SU-DHL-6 (cell line): ENCODE results near the gene C4B.

Source experiments
- H2AFZ ChIP-seq: fragments of 200-600 bp; sonication (generic); 2 replicates; pipeline ENCODE4 v1.6.1; 2014; ENCODE audit warnings: low read depth, mild to moderate bottlenecking, moderate library complexity, mixed read lengths, antibody characterized with exemption, low read length; ENCODE audit not compliant: severe bottlenecking
- H3F3A ChIP-seq: fragments of 200-600 bp; shearing (Covaris generic); 2 replicates; pipeline ENCODE4 v1.6.0; 2016; ENCODE audit warnings: antibody characterized with exemption, mild to moderate bottlenecking; ENCODE audit not compliant: insufficient read depth
- H3K27ac ChIP-seq: fragments of 200-600 bp; sonication (generic); 2 replicates; pipeline ENCODE4 v1.5.1; 2016; ENCODE audit warnings: low read depth, mild to moderate bottlenecking, low read length, moderate library complexity, mixed read lengths
- H3K27me3 ChIP-seq: fragments of 200-600 bp; sonication (generic), shearing (Covaris generic); 2 replicates; pipeline ENCODE4 v1.6.0; 2014; ENCODE audit warnings: mild to moderate bottlenecking, low read length
- H3K36me3 ChIP-seq: fragments of 200-600 bp; sonication (generic); 2 replicates; pipeline ENCODE4 v1.6.1; 2014; ENCODE audit warnings: mild to moderate bottlenecking, low read length, mixed read lengths
- H3K4me2 ChIP-seq: fragments of 300-600, 200-600 bp; shearing (Covaris generic), sonication (generic); 2 replicates; pipeline ENCODE4 v1.6.0; 2014; ENCODE audit warnings: low read length, low read depth, mild to moderate bottlenecking; ENCODE audit not compliant: poor library complexity, severe bottlenecking
- H3K4me3 ChIP-seq: fragments of 200-600 bp; sonication (generic); 2 replicates; pipeline ENCODE4 v1.5.1; 2014; ENCODE audit warnings: antibody characterized with exemption, low read length, mild to moderate bottlenecking, mixed read lengths; ENCODE audit not compliant: insufficient read depth, poor library complexity, severe bottlenecking
- H3K79me2 ChIP-seq: fragments of 200-600 bp; sonication (generic); 2 replicates; pipeline ENCODE4 v1.6.1; 2014; ENCODE audit warnings: mild to moderate bottlenecking, low read length, moderate library complexity; ENCODE audit not compliant: insufficient read depth
- H3K9ac ChIP-seq: fragments of 200-600 bp; sonication (generic); 2 replicates; pipeline ENCODE4 v1.7.0; 2014; ENCODE audit warnings: mild to moderate bottlenecking, low read length
- H3K9me2 ChIP-seq: fragments of 200-600 bp; sonication (generic); replicated peaks from 2 replicates; pipeline ENCODE4 v1.6.1; 2014; ENCODE audit warnings: low read length; ENCODE audit not compliant: insufficient read depth
- H3K9me3 ChIP-seq: fragments of 200-600 bp; sonication (generic); 2 replicates; pipeline ENCODE4 v1.6.1; 2014; ENCODE audit warnings: low read length, mixed read lengths; ENCODE audit not compliant: insufficient read depth
- H4K20me1 ChIP-seq: fragments of 200-600 bp; sonication (generic); 2 replicates; pipeline ENCODE4 v1.6.1; 2014; ENCODE audit warnings: low read depth, mild to moderate bottlenecking, antibody characterized with exemption, low read length, moderate library complexity, mixed read lengths
- EZH2phosphoT487 ChIP-seq: fragments of 200-600 bp; sonication (generic), shearing (Covaris generic); conservative IDR thresholded peaks from 2 replicates; pipeline ENCODE4 v1.6.1; 2018; ENCODE audit warnings: mild to moderate bottlenecking, antibody characterized with exemption, low read length, moderate library complexity, mixed read lengths
- TF ChIP-seq, protein P1 (sequence below): fragments of 200-600 bp; sonication (generic); IDR thresholded peaks from one replicate; pipeline ENCODE4 v1.5.1; 2017; ENCODE audit warnings: antibody characterized with exemption, mild to moderate bottlenecking, low read length, moderate library complexity; ENCODE audit not compliant: insufficient read depth, poor library complexity, severe bottlenecking

The C4B gene

DNA sequence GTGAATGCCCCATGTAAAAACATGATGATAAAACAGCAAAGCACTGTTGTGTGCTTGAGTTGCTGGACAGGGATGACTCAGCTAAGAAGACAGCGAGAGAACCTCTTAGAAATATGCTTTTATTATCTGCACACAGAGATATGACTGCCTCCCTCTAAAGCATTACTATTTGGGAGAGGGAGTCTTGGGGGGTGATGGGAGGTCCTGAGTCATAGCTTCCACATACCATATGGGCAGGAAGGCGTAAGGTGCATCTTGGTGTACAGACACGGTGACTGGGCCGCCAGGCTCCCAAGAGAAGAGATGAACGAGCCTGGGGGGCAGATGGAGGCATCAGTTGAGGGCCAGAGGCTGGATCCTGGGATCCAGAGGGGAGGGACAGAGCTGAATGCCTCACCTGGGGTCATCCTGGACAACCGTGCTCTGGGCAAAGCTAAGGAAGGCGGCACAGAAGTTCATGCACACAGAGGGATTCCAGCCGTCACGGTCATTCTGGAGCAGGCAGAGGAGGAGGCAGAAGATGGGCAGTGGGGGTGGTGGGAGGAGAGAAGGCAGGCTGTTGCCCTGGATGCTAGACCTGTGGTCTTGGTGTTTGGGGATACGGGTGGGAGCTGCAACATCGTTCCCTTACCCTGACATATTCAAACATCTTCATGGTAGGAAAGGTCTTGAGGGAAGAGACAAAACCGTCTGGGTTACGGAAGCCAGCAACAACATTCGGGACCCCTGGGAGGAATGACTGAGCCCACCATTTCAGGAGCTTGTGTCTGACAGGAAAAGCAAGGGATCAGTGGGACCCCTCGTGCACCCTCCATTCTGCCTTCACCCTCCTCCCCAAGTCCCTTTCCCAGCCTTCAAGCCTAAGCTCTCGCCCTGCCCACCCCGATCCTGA, 44.6 kb upstream of the C4B start:
- Histone ChIP-seq H3K36me3 (no peaks in the 10 kb centered on the region), H3K9ac (peak overlapping the region; percentile 69; the same call in 1 of the 2 replicates), H3K9me3 (no peaks in the 10 kb centered on the region), H3K79me2 (peaks cover 18% of the 10 kb centered on the region), H3K27me3 (no peaks in the 10 kb centered on the region), H3K4me3 (peak overlapping the region; percentile 80), H3K27ac (no peak overlapping the region), H2AFZ (no peak overlapping the region), H4K20me1 (no peaks in the 10 kb centered on the region), H3K9me2 (no peaks in the 10 kb centered on the region), H3F3A (peaks cover 22% of the 10 kb centered on the region), H3K4me2 (peak overlapping the region; percentile 79)
- no peak for TF ChIP-seq EZH2phosphoT487
- TF ChIP-seq, protein P1, sequence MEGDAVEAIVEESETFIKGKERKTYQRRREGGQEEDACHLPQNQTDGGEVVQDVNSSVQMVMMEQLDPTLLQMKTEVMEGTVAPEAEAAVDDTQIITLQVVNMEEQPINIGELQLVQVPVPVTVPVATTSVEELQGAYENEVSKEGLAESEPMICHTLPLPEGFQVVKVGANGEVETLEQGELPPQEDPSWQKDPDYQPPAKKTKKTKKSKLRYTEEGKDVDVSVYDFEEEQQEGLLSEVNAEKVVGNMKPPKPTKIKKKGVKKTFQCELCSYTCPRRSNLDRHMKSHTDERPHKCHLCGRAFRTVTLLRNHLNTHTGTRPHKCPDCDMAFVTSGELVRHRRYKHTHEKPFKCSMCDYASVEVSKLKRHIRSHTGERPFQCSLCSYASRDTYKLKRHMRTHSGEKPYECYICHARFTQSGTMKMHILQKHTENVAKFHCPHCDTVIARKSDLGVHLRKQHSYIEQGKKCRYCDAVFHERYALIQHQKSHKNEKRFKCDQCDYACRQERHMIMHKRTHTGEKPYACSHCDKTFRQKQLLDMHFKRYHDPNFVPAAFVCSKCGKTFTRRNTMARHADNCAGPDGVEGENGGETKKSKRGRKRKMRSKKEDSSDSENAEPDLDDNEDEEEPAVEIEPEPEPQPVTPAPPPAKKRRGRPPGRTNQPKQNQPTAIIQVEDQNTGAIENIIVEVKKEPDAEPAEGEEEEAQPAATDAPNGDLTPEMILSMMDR, result no peak

DNA sequence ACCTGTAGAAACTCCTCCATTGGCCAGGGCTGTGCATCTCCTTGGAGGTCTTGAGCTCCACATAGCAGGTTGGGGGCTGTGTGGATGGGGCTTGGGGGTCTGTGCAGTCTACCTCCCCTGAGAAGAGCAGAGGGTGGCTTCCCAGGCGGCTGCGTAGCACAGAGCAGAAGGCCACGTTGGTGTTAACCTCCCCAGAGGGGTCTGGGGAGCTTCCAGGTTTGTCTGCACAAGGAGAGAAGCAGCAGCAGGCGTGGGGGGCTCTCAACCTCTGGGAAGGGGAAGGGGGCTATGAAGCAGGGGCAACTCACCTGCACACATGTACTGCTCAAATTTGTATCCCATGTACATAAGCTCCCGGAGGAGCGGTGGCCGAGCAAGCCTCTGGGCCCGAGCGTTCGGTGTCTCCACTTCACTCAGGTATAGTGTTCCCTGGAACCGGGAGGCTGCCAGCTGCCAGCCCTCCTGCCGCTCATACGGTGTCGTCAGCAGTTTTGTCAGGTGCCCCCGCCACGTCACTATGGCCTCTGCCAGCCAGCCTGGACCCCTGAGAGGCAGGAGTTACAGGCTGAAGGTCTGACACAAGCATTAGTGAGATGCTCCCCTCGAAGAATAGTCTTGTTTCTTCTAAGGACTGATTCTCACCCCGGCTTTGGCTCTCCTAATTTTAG, 43.9 kb upstream of the C4B start:
- Histone ChIP-seq H3K9ac (peak overlapping the region; percentile 69), H3K4me3 (peak overlapping the region; percentile 80), H3K27me3 (no peaks in the 10 kb centered on the region), H3K4me2 (peak overlapping the region; percentile 79), H3K9me3 (no peaks in the 10 kb centered on the region), H3K9me2 (no peaks in the 10 kb centered on the region), H3K36me3 (no peaks in the 10 kb centered on the region), H4K20me1 (no peaks in the 10 kb centered on the region), H3K27ac (peak overlapping the region; percentile 79), H2AFZ (no peak overlapping the region), H3K79me2 (peaks cover 18% of the 10 kb centered on the region), H3F3A (peaks cover 22% of the 10 kb centered on the region)
- TF ChIP-seq, protein P1, result no peak
- no peak for TF ChIP-seq EZH2phosphoT487

DNA sequence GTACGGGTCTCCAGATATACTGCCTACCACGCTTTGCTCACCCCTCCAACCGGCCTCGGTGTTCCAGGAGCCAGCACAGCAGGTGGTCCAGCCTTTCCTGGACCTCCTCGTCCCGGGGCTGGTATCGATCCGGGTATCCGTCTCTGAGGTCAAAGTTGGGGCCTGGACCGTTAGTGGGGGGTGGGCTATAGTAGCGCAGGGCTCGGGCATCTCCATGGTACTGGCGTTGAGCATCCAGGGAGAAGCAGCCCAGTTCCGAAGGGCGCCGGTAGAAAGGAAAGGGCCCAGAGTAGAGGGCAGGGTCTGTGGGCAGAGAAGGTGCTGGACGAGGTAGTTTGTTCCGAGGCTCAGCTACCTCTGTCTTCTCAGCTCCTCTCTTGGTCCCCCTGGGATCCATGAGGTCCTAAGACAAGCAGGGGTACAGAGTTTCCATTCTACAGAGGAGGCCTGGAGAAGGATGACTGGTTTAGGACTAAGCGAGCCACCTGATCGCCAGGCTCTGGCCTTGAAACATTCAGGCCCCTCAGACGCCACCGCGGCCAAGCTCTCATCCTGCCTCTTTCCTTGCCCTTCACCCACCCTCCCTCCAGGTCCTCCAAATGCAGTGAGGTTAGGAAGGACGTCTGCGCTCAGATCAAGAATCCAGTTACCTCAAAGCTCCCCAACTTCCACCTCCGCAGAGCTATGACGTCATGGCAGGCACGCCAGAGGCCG, 43.2 kb upstream of the C4B start:
- Histone ChIP-seq H3K9ac (peak overlapping the region; percentile 69), H3K27me3 (no peaks in the 10 kb centered on the region), H4K20me1 (no peaks in the 10 kb centered on the region), H3K36me3 (no peaks in the 10 kb centered on the region), H3K9me2 (no peaks in the 10 kb centered on the region), H3K79me2 (peaks cover 18% of the 10 kb centered on the region), H3K4me2 (peak overlapping the region; percentile 79), H3K4me3 (peak overlapping the region; percentile 80), H3F3A (peaks cover 22% of the 10 kb centered on the region), H3K9me3 (no peaks in the 10 kb centered on the region), H3K27ac (peak overlapping the region; percentile 79), H2AFZ (peak overlapping the region; percentile 74)
- TF ChIP-seq, protein P1, result no peak
- TF ChIP-seq EZH2phosphoT487, result no peak
